HepG2 (cell line): ENCODE results near the gene SHLD1. TPM values are rescaled to one million over a fixed set of nuclear protein-coding genes. Genes with fewer than 3 reads are reported as not detected.

Experiments
- ATAD3A ChIP-seq: sonication (generic); formaldehyde crosslinking; IDR thresholded peaks from 2 replicates; pipeline ENCODE4 v1.4.0; 2020; ENCODE audit warnings: missing genetic modification reagents
- BCLAF1 ChIP-seq: fragments of 450-650 bp; IDR thresholded peaks from 2 replicates; pipeline ENCODE4 v1.6.1; 2017; ENCODE audit warnings: mild to moderate bottlenecking
- DMTF1 ChIP-seq: sonication (generic); formaldehyde crosslinking; IDR thresholded peaks from 2 replicates; pipeline ENCODE4 v1.4.0; 2020; ENCODE audit warnings: mild to moderate bottlenecking, missing genetic modification reagents
- DR1 ChIP-seq: sonication (generic); formaldehyde crosslinking; IDR thresholded peaks from 2 replicates; pipeline ENCODE4 v1.8.0; 2021; ENCODE audit warnings: mild to moderate bottlenecking, missing genetic modification reagents, inconsistent platforms
- EEA1 ChIP-seq: sonication (generic); formaldehyde crosslinking; IDR thresholded peaks from 2 replicates; pipeline ENCODE4 v1.5.1; 2020; ENCODE audit warnings: mild to moderate bottlenecking, missing genetic modification reagents, borderline replicate concordance
- FOXO1 ChIP-seq: sonication (generic); formaldehyde crosslinking; IDR thresholded peaks from 2 replicates; pipeline ENCODE4 v1.4.0; 2020; ENCODE audit warnings: missing genetic modification reagents
- MBD4 ChIP-seq: IDR thresholded peaks from 2 replicates; pipeline ENCODE4 v1.6.1; 2012; ENCODE audit warnings: low read length, inconsistent platforms, borderline replicate concordance
- NFYC ChIP-seq: IDR thresholded peaks from 2 replicates; pipeline ENCODE4 v1.6.1; 2016; ENCODE audit warnings: missing genetic modification reagents, missing compliant biosample characterization
- SRSF9 ChIP-seq: fragments of 200-400 bp; formaldehyde crosslinking; IDR thresholded peaks from 2 replicates; pipeline ENCODE4 v1.6.1; 2018; ENCODE audit warnings: borderline replicate concordance, mild to moderate bottlenecking, low read depth, low read length; ENCODE audit not compliant: insufficient read depth, poor library complexity, severe bottlenecking
- TEAD3 ChIP-seq: optimal IDR thresholded peaks from 2 replicates; pipeline ENCODE3; 2016; ENCODE audit warnings: borderline replicate concordance
- ZNF260 ChIP-seq: sonication (generic); formaldehyde crosslinking; IDR thresholded peaks from 2 replicates; pipeline ENCODE4 v1.4.0; 2020; ENCODE audit warnings: missing genetic modification reagents, low read depth, mild to moderate bottlenecking, borderline replicate concordance
- ZNF407 ChIP-seq: sonication (generic); formaldehyde crosslinking; IDR thresholded peaks from one replicate; pipeline ENCODE4 v1.5.1; 2020; ENCODE audit warnings: mild to moderate bottlenecking, missing genetic modification reagents; ENCODE audit errors: not compliant biosample characterization
- ZNF557 ChIP-seq: sonication (generic); formaldehyde crosslinking; IDR thresholded peaks from 2 replicates; pipeline ENCODE4 v1.4.0; 2020; ENCODE audit warnings: missing genetic modification reagents
- ZNF749 ChIP-seq: sonication (generic); formaldehyde crosslinking; IDR thresholded peaks from 2 replicates; pipeline ENCODE4 v1.8.0; 2022; ENCODE audit warnings: mild to moderate bottlenecking, missing genetic modification reagents, moderate library complexity, borderline replicate concordance
- ZNF784 ChIP-seq: sonication (generic); formaldehyde crosslinking; IDR thresholded peaks from 2 replicates; pipeline ENCODE4 v1.5.1; 2020; ENCODE audit warnings: missing genetic modification reagents, mild to moderate bottlenecking, borderline replicate concordance
- polyA plus RNA-seq, 8 experiments: library from polyadenylated mRNA; depleted of rRNA in 3 of 8; stranded (reverse) in 7 of 8; unstranded in 1 of 8; fragments of >200 nt; fragmentation: Illumina TruSeq in 4 of 8; extraction: Trizol in 4 of 8; gene quantifications; 2 replicates each; pipeline versions ENCODE4 v1.2.1 to v1.2.3, GENCODE V29; 2011 to 2016; ENCODE audit warnings: low read depth in 4 of 8, missing spikeins in 1 of 8, mixed read lengths in 1 of 8; ENCODE audit not compliant: insufficient read depth in 1 of 8
- total RNA-seq, 5 experiments: library from RNA; depleted of rRNA; stranded (reverse); fragments of >200 nt; fragmentation: Illumina TruSeq; extraction: Trizol; gene quantifications; 2 replicates each; pipeline ENCODE4 v1.2.3, GENCODE V29; 2016; ENCODE audit warnings: low read depth in 1 of 5

Gene SHLD1
- total and polyA plus RNA-seq, 2 of the 13 experiments (the other 11 are each of a cell fraction or from before 2014, with no cell fraction given): 8.9 to 10.0 TPM

GRCh38 chr20:5788385-5788895, 38.2 kb downstream of the SHLD1 start (continued):
- TF ChIP-seq NFYC: no peak
- 0 out of 2 replicates have a peak, but pooled peaks have one; percentile 18 for TF ChIP-seq ZNF749
- TF ChIP-seq FOXO1 (CRISPR knock-in tag): no peak
- no peak for TF ChIP-seq ZNF260
- TF ChIP-seq DR1 (CRISPR knock-in tag): no peak
- TF ChIP-seq ATAD3A (CRISPR knock-in tag): no peak
- TF ChIP-seq ZNF407: no peak
- TF ChIP-seq DMTF1 (CRISPR knock-in tag): no peak
- TF ChIP-seq BCLAF1: no peak
- no peak for TF ChIP-seq MBD4
- no peak for TF ChIP-seq ZNF784
- no peak for TF ChIP-seq ZNF557 (CRISPR knock-in tag)
- no peak for TF ChIP-seq EEA1
- peak; percentile 24 for TF ChIP-seq TEAD3
- TF ChIP-seq SRSF9: no peak
